HG02943 (cell line): ENCODE results near the gene CYB561.
"Not testable (repeated sequence)": the region's sequence is repeated elsewhere in the genome, so short reads cannot be mapped to it uniquely, and the experiment has no call there.

Experiments used
- ATAC-seq: cut with Tn5 transposase; IDR thresholded peaks from one replicate; pipeline ENCODE4 v1.9.1; 2021; ENCODE audit warnings: mild to moderate bottlenecking, low read depth, moderate library complexity; ENCODE audit not compliant: unreplicated experiment

CYB561 gene

DNA sequence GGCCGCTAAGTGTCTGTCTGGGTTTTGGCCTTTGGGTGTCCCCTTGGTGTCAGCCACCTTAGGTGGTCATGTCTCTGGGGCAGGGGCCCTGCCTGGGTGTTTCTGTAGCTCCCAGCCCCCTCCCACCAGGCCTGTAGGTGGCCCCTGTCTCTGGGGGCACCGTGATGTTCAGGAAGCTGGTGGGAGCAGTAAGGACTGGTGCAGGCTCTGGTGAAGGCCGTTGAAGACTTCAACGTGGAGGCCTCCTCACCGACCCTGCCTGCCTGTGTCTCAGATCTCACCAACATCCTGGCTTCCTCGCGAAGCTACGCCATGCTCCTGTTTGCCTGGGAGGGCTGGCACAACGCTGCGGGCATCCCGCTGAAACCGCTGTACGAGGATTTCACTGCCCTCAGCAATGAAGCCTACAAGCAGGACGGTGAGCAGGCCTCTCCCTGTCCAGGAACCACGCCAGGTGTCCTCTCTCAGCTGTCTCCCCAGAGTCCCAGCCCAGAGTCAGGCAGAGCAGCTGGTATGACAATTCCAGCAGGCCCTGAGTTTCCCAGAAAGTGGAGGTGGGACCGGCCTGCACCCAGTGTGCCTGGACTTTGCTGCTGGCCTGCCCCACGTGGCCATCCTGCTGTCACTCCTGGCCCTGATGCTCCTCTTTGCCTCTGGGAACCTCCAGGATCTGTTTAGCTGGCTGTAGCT is 33.5 kb upstream of the CYB561 start:
- ATAC-seq, result no peak

DNA sequence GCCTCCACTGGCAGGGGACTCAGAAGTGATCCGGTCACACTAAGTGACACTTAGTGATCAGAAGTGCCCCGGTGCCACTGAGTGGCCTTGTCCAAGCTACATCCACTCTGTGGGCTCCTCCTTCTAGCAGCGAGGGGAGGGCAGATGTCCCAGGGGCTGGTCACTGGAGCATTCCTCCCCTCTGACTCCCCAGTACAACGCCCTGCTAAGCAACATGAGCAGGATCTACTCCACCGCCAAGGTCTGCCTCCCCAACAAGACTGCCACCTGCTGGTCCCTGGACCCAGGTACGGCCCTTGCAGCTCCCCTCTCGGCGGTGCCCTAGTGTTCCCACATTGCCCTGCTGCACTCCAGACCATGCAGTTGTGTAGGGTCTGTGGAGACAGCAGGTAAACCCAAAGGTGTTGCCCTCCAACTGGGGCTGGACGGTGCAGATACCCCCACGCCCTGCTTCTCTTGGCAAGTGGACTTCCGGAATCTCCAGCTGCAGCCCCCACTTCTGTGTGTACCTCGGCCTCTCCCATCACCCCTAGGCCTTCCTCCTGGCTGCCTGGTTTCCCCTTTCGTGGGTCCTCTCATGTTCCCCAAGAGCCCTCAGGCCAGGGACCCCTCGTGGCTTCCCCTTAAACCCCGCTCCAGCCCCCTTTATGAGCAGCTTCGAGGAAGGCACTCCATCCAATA is 32.8 kb upstream of the CYB561 start:
- ATAC-seq, result no peak

DNA sequence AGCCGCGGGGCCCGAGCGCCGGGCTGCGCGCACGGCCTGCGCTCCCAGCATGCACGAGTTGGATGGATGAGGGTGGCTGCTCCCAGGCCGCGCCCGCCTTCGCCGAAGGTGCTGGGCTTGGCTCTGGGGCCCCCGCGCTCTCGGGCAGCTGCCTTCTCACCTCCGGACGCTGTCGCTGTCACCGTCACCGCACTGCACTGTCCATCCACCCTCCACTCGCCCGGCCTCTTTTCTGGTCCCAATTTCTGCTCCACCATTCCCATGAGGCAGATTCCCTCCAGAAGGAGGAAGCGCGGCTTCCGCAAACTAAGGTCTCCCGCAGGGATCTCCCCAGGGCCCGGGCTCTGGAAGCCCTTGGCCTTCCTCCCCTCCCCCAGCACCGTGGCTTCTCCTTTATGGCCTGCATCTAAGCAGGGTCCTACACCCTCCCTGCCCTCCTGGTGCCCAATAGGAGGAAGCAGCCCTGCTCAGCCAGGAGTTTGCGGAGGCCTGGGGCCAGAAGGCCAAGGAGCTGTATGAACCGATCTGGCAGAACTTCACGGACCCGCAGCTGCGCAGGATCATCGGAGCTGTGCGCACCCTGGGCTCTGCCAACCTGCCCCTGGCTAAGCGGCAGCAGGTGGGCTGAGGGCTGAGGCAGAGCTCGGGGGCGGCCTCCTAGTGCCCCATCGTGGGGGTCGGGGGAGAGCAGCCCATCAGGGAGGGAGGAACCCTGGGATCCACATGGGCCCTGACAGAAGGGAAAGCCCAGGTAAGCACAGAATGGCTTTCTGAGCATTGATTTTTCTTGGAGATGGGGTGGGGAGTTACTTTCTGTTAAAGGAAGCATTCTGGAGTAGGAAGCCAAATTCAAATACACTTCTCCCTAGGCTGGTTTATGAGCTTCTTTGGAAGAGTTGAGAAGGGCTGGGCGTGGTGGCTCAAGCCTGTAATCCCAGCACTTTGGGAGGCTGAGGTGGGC is 31.7 kb upstream of the CYB561 start:
- no peak for ATAC-seq

DNA sequence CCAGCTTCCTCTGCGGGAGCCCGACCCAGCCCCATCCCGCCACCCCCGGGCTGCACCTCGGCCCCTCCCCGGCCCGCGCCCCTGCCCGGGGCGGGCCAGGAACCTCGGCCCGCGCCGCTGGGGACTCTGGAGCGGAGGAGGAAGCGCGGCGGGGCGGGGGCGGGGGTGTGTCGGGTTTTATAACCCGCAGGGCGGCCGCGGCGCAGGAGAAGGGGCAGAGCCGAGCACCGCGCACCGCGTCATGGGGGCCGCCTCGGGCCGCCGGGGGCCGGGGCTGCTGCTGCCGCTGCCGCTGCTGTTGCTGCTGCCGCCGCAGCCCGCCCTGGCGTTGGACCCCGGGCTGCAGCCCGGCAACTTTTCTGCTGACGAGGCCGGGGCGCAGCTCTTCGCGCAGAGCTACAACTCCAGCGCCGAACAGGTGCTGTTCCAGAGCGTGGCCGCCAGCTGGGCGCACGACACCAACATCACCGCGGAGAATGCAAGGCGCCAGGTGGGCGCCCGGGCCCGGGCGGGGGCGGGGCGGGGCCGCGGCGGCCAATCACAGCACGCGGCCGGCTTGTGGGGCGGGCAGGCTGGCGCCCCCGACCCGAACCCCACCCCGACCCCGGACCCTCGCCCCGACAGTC is 30.9 kb upstream of the CYB561 start, which contains the start of gene ACE:
Gene ACE (plus strand): TSS at position 208 of the 626 bp plus-strand sequence. CDS start 34 bp downstream, at position 242.
- ATAC-seq, result no peak

DNA sequence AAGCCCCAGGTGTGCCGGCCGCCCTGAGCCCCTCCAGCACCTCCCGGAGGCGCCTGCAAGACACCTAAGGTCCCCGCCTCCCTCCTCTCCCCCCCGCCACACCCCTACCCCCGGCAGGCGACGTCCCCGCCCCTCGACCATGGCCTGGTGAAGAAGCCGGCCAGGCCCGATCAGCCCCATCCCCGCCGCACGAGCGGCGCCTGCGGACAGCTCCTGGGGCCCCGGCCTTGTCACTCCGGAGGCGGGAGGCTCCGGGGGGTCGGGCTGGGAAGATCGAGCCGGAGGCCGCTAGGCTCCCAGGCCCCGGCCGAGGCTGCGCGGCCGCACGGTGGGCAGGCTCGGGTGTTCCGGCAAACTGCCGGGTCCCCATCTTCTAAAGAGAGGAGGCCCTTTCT is 30.4 kb upstream of the CYB561 start:
- ATAC-seq, result no peak

DNA sequence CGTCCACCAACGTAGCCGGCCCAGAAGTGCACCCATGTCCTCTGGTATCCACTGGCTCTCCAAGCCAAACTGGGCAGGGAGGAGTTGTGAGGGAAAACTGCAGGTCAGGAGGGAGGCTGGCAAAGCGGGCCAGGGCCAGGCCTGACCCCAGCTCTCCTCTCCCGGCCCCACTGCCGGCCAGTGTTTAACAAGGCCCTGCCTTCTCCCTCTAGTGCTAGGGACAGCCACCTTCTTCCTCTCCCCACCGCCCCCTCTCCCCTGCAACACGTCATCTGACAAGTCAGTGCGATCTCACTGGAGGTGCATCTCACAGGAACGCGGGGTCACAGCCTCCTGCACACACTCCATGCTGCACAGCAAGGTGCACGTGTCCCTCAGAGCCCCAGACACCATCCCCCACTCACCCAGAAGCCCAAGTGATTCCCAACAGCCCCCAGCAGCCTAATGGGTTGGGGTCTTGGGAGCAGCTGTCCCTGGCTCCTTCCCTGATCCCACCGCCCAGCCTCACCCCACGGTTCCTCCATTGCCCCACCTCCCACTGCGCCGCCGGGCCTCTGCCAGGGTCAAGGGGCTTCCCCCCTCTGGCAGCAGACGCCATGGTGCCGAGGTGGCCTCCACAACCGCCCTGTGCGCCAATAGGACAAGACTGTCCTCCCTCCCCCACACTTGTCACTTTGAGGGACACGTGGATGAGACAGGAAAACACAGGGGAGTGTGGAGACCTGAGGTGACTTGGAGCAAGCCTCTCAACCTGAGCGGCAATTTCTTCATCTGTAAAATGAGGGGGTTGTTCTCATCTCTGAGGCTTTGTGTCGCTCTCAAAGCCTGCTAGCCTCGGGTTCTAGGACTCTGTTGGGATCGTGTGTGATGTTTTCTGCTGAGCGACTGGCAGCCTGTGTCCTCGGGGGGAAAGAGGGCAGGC is 29.6 kb upstream of the CYB561 start:
- ATAC-seq, result no peak

DNA sequence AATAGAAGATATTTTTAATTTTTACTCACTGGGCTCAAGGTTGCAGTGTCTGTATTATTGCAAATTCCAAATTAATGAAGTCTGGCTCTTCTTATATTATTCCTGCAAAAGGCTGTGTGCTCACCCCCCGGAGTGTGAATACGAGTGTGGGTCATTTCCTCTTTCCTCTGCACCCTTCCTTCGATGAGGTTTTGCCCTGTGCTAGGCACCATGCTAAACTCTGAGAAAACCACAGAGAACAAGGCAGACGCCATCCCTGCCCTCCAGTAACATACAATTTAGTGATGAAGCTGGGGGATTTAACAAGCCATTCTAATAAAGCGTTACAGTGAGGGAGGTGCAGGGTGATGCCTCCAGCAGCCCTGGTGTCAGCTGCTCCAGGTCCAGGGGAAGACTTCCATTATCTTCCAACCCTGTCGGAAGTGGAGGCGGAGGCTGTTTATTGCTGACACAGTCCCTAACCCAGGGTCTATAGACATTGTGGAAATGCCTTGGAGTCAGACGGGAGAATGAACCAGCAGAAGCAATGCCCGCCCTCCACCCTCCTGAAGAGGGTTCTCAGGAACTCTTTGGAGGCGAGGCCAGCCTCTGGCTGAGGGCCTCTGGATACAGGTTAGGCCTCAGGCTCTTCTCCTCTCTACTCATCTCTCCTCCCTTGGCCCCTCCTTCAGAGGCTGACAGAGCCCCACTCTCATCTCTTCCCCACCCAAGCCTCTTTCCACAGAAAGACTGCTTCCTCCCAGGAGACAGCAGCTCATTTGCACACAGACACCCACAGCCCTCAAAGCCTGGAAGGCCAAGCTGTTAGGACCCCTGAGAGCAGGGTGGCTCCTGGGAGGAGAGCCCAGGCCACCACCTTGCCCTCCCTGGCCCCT is 28.7 kb upstream of the CYB561 start:
- no peak for ATAC-seq

DNA sequence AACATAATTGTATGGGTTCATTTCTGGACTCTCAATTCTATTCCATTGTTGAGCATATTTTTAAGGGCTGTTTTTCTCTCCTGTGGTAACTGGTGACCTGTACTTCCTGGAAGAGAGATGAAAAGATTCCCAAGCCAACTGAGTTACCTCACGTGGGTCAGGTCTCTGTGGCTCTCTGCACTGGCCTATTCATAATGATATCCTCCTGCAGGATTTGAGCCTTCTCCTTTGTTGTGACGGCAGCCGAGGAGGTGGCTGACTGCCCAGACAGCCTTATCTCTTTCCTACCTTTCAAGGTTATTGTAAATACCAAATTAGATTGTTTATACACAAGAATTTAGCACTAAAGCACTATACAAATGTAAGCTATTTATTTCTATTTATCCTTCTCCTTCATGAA is 28.1 kb upstream of the CYB561 start:
- ATAC-seq, result no peak

DNA sequence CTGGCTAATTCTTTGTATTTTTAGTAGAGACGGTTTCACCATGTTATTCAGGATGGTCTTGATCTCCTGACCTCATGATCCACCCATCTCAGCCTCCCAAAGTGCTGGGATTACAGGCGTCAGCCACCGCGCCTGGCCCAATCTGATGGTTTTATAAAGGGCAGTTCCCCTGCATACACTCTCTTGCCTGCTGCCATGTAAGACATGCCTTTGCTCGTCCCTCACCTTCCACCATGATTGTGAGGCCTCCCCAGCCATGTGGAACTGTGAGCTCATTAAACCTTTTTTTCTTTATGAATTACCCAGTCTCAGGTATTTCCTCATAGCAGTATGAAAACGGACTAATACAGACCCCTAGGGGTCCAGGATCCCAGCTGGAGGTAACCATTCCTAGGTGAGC is 22.0 kb upstream of the CYB561 start:
- not testable (repeated sequence) for ATAC-seq

DNA sequence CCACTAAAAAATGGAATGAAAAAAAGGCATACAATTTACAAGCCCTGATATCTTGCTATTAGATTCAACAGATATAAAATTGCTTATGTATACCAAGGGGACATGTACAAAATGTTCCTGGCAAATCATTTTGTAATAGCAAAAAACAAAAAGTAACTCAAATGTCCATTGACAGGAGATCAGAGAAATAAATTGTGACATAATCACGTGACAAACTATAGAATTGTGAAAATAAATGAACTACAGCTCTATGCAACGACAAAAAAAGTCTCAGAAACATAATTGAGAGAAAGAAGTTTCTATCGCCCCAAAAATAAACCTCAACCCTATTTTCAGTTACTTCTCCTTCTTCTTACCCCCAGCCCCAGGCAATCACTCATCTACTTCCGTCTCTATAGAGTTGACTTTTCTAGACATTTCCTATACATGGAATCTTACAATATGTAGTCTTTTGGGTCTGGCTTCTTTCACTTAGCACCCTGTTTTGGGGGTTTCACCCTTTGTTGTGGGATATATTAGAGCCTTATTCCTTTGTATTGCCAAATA is 18.7 kb upstream of the CYB561 start:
- no peak for ATAC-seq

DNA sequence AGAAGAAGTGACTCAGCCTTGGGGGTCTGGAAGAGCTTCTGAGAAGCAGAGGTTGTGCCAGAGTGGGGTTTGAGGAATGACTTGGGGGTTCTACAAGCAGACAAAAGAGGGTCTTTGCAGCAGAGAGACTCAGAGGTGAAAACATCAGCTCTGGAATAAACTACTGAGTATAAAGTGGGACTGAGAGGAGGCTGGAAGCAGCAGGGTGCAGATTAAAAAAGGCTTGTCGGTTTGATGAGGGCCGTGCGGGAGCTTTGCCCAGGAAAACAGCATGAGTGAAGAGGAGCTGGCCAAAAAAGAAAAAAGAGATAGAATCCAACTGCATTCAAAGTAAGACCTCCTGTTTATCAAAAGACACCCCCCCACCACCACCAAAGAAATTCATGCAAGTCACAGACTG is 17.7 kb upstream of the CYB561 start:
- no peak for ATAC-seq

DNA sequence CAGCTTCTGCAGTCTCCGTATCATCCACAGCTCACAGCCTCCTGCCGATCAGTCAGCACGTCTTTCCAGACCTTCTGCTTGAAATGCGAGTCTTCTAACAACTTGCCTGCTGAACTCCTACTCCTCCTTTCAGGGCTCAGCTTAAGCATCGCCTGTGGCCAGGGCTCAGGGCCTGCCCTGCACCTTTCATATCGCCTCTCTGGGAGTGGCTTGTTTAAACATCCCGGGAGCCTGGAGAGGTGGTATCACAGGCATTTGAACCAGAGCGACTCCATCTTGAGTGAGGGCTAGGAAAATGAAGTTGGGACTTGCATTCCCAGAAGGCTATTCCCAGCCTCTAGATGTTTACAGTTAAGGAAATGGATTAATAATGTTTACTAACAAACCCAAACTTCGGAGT is 13.9 kb upstream of the CYB561 start:
- no peak for ATAC-seq

DNA sequence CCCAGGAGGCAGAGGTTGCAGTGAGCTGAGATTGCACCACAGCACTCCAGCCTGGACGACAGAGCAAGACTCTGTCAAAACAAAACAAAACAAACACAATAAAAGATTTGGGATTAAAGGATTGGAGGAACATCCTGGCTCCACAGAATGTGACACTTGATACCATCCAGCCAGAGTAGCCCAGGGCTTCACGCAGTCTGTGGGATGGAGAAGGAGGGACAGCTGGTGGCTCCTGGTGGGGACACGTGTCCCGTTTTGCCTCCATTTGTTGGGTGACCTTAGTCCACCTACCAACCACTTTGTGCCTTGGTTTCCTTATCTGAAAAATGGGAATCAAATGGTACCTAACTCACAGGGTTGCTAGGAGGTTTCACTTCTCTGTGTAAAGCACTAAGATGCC is 12.4 kb upstream of the CYB561 start:
- no peak for ATAC-seq

DNA sequence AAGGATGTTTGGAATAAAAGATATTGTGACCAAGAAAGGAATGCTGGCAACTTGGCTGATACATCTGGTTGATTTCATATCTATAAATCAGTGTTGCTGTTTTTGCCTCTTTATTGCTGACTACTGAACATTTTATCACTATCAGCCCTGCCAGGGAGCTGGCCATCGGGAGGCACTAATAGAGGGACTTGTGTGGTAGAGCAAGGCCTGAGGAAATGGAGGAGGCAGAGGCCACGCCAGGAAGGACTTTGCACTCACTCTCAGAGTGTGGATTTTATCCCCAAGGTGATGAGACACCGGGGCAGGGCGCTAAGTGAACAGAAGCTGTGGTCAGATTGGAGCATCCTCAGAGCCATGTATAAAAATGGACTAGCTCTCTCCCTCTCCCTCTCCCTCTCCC is 9.3 kb upstream of the CYB561 start:
- ATAC-seq, result no peak

DNA sequence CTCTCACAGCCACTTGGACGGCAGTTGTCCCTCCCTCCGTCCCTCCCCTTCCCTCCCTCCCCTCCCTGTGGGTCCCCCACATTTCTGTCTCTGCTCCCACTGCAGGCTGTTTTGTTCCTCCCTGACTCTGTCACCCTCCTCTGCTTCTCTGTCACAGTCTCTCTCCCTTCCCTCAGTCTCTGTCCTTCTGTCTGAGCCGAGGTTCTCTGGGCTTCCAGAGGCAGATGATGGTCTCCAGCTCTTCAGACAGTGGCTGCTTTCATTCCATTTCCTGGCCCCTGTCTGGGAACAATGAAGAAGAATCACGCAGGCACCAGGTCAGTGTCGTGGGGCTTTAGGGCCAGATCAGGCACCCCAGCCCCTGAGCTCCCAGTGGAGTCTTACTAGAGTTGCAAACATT is 8.8 kb upstream of the CYB561 start:
- ATAC-seq, result no peak

DNA sequence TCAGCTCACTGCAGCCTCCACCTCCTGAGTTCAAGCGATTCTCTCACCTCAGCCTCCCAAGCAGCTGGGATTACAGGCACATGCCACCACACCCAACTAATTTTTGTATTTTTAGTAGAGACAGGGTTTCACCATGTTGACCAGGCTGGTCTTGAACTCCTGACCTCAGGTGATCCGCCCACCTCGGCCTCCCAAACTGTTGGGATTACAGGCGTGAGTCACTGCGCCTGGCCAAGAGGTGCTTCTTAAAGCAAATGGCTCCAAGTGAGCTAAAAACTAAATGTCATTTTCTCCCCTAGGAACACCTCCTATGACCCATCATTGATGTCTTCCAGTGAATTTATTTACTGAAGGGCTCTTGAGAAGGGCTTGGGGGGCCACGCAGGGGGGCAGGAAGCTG is 8.3 kb upstream of the CYB561 start:
- ATAC-seq, result not testable (repeated sequence)

DNA sequence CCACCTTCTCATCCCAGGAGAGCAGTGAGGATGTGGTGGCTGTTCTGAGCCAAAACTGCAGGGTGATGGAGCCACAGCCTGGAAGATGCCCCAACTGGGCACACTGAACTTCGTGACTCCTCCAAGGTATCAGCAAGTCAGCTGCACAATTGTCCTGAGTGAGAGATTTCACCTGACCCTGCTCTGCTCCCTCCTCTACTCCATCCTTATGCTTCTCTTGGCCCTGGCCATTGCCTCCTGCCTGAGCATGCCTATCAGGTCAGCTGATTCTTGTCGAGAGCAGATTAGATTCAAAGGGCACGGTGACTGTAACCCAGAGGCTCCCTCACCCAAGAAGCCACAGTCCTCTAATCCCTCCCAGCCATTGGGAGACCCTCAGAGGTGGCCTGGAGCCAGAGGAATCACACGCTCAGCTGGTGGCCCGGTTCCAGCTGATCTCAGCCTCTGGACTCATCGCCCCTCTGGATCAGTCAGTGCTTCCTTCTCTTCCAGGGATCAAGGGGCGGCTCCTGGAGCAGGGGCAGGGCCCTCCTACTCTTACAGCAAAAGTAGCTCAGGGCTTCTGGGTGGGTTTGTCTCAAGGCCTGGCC is 7.0 kb upstream of the CYB561 start:
- ATAC-seq, result no peak
